Measurements from ENCODE around the gene ZNF41. TPM values are rescaled to one million over a fixed set of nuclear protein-coding genes. Genes with fewer than 3 reads are reported as not detected.

Gene ZNF41
- total and polyA plus RNA-seq, 2 experiments from 2014 or later, result 2.0 to 6.3 TPM

DNA sequence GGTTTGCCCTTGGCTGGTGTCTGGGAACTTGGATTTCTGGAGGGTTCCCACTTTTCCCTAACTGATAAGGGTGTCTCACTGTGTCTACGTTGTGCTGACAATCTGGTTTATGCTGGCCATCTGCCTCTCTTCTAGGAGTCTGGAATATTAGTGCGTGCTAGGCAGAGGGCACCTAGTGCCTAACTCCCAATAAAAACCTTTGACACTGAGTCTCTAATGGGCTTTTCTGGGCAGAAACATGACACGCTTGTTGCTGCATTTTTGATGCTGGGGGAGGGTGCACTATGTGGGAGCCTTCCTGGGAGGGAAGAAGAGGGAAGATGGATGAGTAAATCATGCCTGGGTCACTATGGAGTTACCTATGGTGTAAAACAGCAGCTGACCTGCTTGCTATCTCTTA lies 16.3 kb upstream of the ZNF41 start:
- H3K4me1 Mint-ChIP-seq, result peaks cover 29% of the 10 kb centered on the region
- Histone ChIP-seq H3F3A (replicated peaks; ENCODE audit: low read depth) (no peaks in the 10 kb centered on the region), H2AFZ (no peak overlapping the region), H3K4me1 (ENCODE audit: insufficient read depth) (peaks cover 15% of the 10 kb centered on the region), H3K36me3 (ENCODE audit: insufficient read depth) (no peaks in the 10 kb centered on the region), H3K4me2 (no peak overlapping the region), H3K9me2 (ENCODE audit: insufficient read depth) (no peaks in the 10 kb centered on the region), H3K79me2 (replicated peaks; ENCODE audit: insufficient read depth) (no peaks in the 10 kb centered on the region), H4K20me1 (replicated peaks; ENCODE audit: insufficient read depth) (no peaks in the 10 kb centered on the region), H3K27me3 (ENCODE audit: insufficient read depth) (no peaks in the 10 kb centered on the region), H3K27ac (ENCODE audit: low read depth) (no peak overlapping the region), H3K4me3 (no peak overlapping the region)
- no peaks in the 10 kb centered on the region for H3K36me3 Mint-ChIP-seq (ENCODE audit: low read depth)
- H3K4me3 Mint-ChIP-seq, result no peak overlapping the region
- TF ChIP-seq EZH2 (IDR thresholded peaks at IDR 0.05; ENCODE audit: low read depth, unreplicated experiment) (no peak), ZNF114 (CRISPR knock-in tag; IDR thresholded peaks at IDR 0.05) (no peak)
- TF ChIP-seq, protein P1, sequence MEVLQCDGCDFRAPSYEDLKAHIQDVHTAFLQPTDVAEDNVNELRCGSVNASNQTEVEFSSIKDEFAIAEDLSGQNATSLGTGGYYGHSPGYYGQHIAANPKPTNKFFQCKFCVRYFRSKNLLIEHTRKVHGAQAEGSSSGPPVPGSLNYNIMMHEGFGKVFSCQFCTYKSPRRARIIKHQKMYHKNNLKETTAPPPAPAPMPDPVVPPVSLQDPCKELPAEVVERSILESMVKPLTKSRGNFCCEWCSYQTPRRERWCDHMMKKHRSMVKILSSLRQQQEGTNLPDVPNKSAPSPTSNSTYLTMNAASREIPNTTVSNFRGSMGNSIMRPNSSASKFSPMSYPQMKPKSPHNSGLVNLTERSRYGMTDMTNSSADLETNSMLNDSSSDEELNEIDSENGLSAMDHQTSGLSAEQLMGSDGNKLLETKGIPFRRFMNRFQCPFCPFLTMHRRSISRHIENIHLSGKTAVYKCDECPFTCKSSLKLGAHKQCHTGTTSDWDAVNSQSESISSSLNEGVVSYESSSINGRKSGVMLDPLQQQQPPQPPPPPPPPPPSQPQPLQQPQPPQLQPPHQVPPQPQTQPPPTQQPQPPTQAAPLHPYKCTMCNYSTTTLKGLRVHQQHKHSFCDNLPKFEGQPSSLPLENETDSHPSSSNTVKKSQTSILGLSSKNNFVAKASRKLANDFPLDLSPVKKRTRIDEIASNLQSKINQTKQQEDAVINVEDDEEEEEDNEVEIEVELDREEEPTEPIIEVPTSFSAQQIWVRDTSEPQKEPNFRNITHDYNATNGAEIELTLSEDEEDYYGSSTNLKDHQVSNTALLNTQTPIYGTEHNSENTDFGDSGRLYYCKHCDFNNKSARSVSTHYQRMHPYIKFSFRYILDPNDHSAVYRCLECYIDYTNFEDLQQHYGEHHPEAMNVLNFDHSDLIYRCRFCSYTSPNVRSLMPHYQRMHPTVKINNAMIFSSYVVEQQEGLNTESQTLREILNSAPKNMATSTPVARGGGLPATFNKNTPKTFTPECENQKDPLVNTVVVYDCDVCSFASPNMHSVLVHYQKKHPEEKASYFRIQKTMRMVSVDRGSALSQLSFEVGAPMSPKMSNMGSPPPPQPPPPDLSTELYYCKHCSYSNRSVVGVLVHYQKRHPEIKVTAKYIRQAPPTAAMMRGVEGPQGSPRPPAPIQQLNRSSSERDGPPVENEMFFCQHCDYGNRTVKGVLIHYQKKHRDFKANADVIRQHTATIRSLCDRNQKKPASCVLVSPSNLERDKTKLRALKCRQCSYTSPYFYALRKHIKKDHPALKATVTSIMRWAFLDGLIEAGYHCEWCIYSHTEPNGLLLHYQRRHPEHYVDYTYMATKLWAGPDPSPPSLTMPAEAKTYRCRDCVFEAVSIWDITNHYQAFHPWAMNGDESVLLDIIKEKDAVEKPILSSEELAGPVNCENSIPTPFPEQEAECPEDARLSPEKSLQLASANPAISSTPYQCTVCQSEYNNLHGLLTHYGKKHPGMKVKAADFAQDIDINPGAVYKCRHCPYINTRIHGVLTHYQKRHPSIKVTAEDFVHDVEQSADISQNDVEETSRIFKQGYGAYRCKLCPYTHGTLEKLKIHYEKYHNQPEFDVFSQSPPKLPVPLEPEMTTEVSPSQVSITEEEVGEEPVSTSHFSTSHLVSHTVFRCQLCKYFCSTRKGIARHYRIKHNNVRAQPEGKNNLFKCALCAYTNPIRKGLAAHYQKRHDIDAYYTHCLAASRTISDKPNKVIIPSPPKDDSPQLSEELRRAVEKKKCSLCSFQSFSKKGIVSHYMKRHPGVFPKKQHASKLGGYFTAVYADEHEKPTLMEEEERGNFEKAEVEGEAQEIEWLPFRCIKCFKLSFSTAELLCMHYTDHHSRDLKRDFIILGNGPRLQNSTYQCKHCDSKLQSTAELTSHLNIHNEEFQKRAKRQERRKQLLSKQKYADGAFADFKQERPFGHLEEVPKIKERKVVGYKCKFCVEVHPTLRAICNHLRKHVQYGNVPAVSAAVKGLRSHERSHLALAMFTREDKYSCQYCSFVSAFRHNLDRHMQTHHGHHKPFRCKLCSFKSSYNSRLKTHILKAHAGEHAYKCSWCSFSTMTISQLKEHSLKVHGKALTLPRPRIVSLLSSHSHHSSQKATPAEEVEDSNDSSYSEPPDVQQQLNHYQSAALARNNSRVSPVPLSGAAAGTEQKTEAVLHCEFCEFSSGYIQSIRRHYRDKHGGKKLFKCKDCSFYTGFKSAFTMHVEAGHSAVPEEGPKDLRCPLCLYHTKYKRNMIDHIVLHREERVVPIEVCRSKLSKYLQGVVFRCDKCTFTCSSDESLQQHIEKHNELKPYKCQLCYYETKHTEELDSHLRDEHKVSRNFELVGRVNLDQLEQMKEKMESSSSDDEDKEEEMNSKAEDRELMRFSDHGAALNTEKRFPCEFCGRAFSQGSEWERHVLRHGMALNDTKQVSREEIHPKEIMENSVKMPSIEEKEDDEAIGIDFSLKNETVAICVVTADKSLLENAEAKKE (CRISPR knock-in tag; IDR thresholded peaks at IDR 0.05), result no peak
- H3K27ac Mint-ChIP-seq, result no peak overlapping the region
- DNase-seq (ENCODE audit: low spot score) (no peak), ATAC-seq (no peak)
- no peaks in the 10 kb centered on the region; the same call in 2 of the 3 replicates for H3K9me3 Mint-ChIP-seq
- H3K27me3 Mint-ChIP-seq (ENCODE audit: insufficient read depth, low read depth, poor library complexity), result peaks cover 5% of the 10 kb centered on the region

- peaks cover 15% of the 10 kb centered on the region for H3K4me1 ChIP-seq (ENCODE audit: insufficient read depth)
- Mint-ChIP-seq H3K4me3 (no peak overlapping the region), H3K36me3 (ENCODE audit: low read depth) (no peaks in the 10 kb centered on the region), H3K9me3 (no peaks in the 10 kb centered on the region; the same call in 2 of the 3 replicates), H3K27me3 (ENCODE audit: insufficient read depth, low read depth, poor library complexity) (peaks cover 5% of the 10 kb centered on the region), H3K4me1 (peaks cover 29% of the 10 kb centered on the region), H3K27ac (no peak overlapping the region)
- DNase-seq (ENCODE audit: low spot score) (no peak), ATAC-seq (no peak)
- no peak overlapping the region for H3K4me2 ChIP-seq
- H3K79me2 ChIP-seq (replicated peaks; ENCODE audit: insufficient read depth), result no peaks in the 10 kb centered on the region
- H3K27me3 ChIP-seq (ENCODE audit: insufficient read depth), result no peaks in the 10 kb centered on the region
- H3F3A ChIP-seq (replicated peaks; ENCODE audit: low read depth), result no peaks in the 10 kb centered on the region
- no peak overlapping the region for H3K4me3 ChIP-seq
- no peaks in the 10 kb centered on the region for H3K9me2 ChIP-seq (ENCODE audit: insufficient read depth)
- no peaks in the 10 kb centered on the region for H3K36me3 ChIP-seq (ENCODE audit: insufficient read depth)
- no peaks in the 10 kb centered on the region for H4K20me1 ChIP-seq (replicated peaks; ENCODE audit: insufficient read depth)
- H3K27ac ChIP-seq (ENCODE audit: low read depth), result no peak overlapping the region
- H2AFZ ChIP-seq, result no peak overlapping the region
- TF ChIP-seq NANOG (IDR thresholded peaks at IDR 0.05; ENCODE audit: borderline replicate concordance) (no peak), CREB1 (CRISPR knock-in tag; IDR thresholded peaks at IDR 0.05; ENCODE audit: low read depth) (no peak)
- TF ChIP-seq, protein P1 (CRISPR knock-in tag; IDR thresholded peaks at IDR 0.05), result no peak
Measured at GRCh38 chrX:47498411-47498810, 15.4 kb upstream of the ZNF41 start.

Measured in GM23338 (cell line).